GM12873 (cell line): ENCODE measurements around the gene NRXN2.

ENCODE experiments used
- CTCF ChIP-seq: IDR thresholded peaks from 2 replicates; pipeline ENCODE4 v1.5.1; 2012; ENCODE audit warnings: low read depth, mild to moderate bottlenecking, moderate library complexity, low read length, control low read depth; ENCODE audit not compliant: insufficient read depth; ENCODE audit errors: missing control alignments

The NRXN2 gene

GRCh38 chr11:64728757-64729365 lies 5.9 kb upstream of the NRXN2 start:
- no peak for TF ChIP-seq CTCF

- TF ChIP-seq CTCF, result no peak
Observed at GRCh38 chr11:64726867-64727530, 4.0 kb upstream of the NRXN2 start.

GRCh38 chr11:64726211-64726641 lies 3.2 kb upstream of the NRXN2 start:
- no peak for TF ChIP-seq CTCF

GRCh38 chr11:64724863-64725532 lies 2.0 kb upstream of the NRXN2 start:
- no peak for TF ChIP-seq CTCF

GRCh38 chr11:64723907-64724862 lies 1.2 kb upstream of the NRXN2 start:
- TF ChIP-seq CTCF, result no peak

- no peak for TF ChIP-seq CTCF
Observed at GRCh38 chr11:64722141-64723065, 594 bp downstream of the NRXN2 start.
